ENCODE results near the gene DCAKD.

DNA sequence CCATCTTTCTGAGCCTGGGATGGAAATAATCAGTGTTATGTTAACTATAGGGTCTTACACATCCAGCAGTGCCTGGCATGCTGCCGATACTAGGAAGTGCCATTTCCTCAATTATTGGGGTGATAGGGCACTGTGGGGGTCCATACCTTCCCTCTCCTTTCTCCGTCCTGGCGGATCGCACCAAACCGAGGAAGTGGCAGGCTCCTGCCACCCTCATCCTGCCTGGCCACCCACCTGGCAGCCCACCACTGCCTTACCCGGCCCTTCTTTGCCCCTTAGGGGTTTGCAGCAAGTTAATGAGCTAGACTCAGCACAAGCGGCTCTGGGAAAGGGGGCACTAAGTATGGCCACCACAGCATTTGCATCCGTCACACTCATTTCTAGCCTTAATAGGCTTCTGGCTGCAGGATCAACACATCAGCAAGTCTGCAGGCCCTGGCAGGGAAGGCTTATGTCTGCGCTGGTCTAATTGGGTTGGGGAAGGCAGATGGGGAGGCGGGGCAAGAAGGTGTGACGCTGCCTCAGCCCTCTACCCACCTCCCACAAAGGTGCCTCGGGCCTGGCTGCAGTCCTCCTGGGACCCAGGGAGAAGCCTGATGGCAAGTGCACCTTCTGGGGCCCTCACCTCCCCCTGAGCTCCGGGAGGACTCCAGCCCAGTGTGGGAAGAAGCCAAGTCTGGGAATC, 28.6 kb downstream of the DCAKD start:
- TF ChIP-seq CTCF (conservative IDR thresholded peaks at IDR 0.05 in 1 of 2, IDR thresholded peaks at IDR 0.05 in 1 of 2; ENCODE audit: low read depth in 1 of 2, low read length in 2 of 2) = no peak
- TF ChIP-seq EZH2 (IDR thresholded peaks at IDR 0.05; ENCODE audit: low read length, missing control alignments) = no peak

Measured in fibroblast of lung (primary cell).